ENCODE data around the gene LPGAT1. TPM values are rescaled to one million over a fixed set of nuclear protein-coding genes. Genes with fewer than 3 reads are reported as not detected.

The LPGAT1 gene
- total and polyA plus RNA-seq, 2 donors (not counting 3 experiments of a cell fraction or from before 2014, with no cell fraction given): 6.1 to 46.0 TPM

GRCh38 chr1:211730347-211730746 is 100.2 kb downstream of the LPGAT1 start:
- no peaks in the 10 kb centered on the region for H4K20me1 ChIP-seq (replicated peaks; ENCODE audit: control insufficient read depth, extremely low read depth, insufficient read depth, low read length)
- no peak for FAIRE-seq
- H2AFZ ChIP-seq (ENCODE audit: low read depth, low read length): no peak overlapping the region
- intact Hi-C loops (cut with micrococcal nuclease) (no loop called here), dilution Hi-C loops (cut with MboI; ENCODE audit: extremely low pct_ligation_motif_present, low sequenced_read_pairs) (no loop called here)
- H3K9ac ChIP-seq (replicated peaks; ENCODE audit: extremely low read depth, insufficient read depth, low read length): no peak overlapping the region
- TF ChIP-seq JUN (IDR thresholded peaks at IDR 0.05; ENCODE audit: borderline replicate concordance, insufficient read depth, insufficient read length, low read depth) (no peak), POLR2AphosphoS5 (IDR thresholded peaks at IDR 0.05; ENCODE audit: insufficient read depth, low read depth, low read length) (no peak), FOS (IDR thresholded peaks at IDR 0.05; ENCODE audit: borderline replicate concordance, insufficient read depth, low read length) (no peak), CTCF (IDR thresholded peaks at IDR 0.05; ENCODE audit: extremely low read depth in 1 of 2, insufficient read depth in 1 of 2, low read depth in 1 of 2, low read length in 2 of 2) (no peak), POLR2A (IDR thresholded peaks at IDR 0.05; ENCODE audit: low read depth, low read length) (no peak), MAX (IDR thresholded peaks at IDR 0.05; ENCODE audit: insufficient read depth, insufficient read length) (no peak), EZH2 (IDR thresholded peaks at IDR 0.05; ENCODE audit: borderline replicate concordance, low read depth, low read length, severe bottlenecking) (no peak), GATA2 (IDR thresholded peaks at IDR 0.05; ENCODE audit: insufficient read depth, insufficient read length, low read depth, low read length) (no peak), MYC (IDR thresholded peaks at IDR 0.05; ENCODE audit: low read depth, low read length) (no peak)
- no peaks in the 10 kb centered on the region for H3K79me2 ChIP-seq (ENCODE audit: control insufficient read depth, insufficient read depth, low read length)
- ChIA-PET POLR2A (no interaction called here), CTCF (interaction anchor here (1.1 to 1.5 kb wide), 2 partner anchors 50 to 725 kb away, joined by 3 to 4 read pairs; no protein-coding TSS in a partner anchor)
- no peak overlapping the region for H3K27ac ChIP-seq (ENCODE audit: insufficient read depth, low read depth, low read length)
- DNase-seq (ENCODE audit: low read depth, low spot score): no peak
- no peaks in the 10 kb centered on the region for H3K9me3 ChIP-seq (replicated peaks; ENCODE audit: control insufficient read depth, insufficient read depth, low read length)
- no peak overlapping the region for H3K4me3 ChIP-seq (replicated peaks in 1 of 3; ENCODE audit: insufficient read depth in 1 of 3, low read depth in 1 of 3, low read length in 3 of 3)
- H3K36me3 ChIP-seq (ENCODE audit: control insufficient read depth in 2 of 2, extremely low read depth in 1 of 2, insufficient read depth in 2 of 2, low read length in 2 of 2): no peaks in the 10 kb centered on the region
- peaks cover 0 to 3% of the 10 kb centered on the region in 2 experiments for H3K27me3 ChIP-seq (ENCODE audit: control insufficient read depth in 2 of 2, insufficient read depth in 2 of 2, low read length in 2 of 2)
- H3K9me1 ChIP-seq (replicated peaks; ENCODE audit: control insufficient read depth, extremely low read depth, insufficient read depth, low read length): no peaks in the 10 kb centered on the region
- H3K4me1 ChIP-seq (ENCODE audit: control insufficient read depth, extremely low read depth, insufficient read depth, low read length): peaks cover 1% of the 10 kb centered on the region
- BruUV-seq (replicated peaks): no TSS peak
- no peak overlapping the region for H3K4me2 ChIP-seq (ENCODE audit: insufficient read depth, low read length)
